OCI-LY1 (cell line): ENCODE results near the gene BCL2.

ENCODE experiments used
- EZH2 ChIP-seq: fragments of 200-600 bp; sonication (generic), shearing (Covaris generic); IDR thresholded peaks from 2 replicates; pipeline ENCODE4 v1.8.0; 2017; ENCODE audit warnings: borderline replicate concordance, mixed run types, mild to moderate bottlenecking, antibody characterized with exemption, low read length, moderate library complexity, mixed read lengths
- TF ChIP-seq, protein P1 (sequence below): fragments of 200-600 bp; sonication (generic), shearing (Covaris generic); IDR thresholded peaks from 2 replicates; pipeline ENCODE4 v1.5.1; 2017; ENCODE audit warnings: mild to moderate bottlenecking, antibody characterized with exemption, low read length, moderate library complexity, mixed read lengths

DNA sequence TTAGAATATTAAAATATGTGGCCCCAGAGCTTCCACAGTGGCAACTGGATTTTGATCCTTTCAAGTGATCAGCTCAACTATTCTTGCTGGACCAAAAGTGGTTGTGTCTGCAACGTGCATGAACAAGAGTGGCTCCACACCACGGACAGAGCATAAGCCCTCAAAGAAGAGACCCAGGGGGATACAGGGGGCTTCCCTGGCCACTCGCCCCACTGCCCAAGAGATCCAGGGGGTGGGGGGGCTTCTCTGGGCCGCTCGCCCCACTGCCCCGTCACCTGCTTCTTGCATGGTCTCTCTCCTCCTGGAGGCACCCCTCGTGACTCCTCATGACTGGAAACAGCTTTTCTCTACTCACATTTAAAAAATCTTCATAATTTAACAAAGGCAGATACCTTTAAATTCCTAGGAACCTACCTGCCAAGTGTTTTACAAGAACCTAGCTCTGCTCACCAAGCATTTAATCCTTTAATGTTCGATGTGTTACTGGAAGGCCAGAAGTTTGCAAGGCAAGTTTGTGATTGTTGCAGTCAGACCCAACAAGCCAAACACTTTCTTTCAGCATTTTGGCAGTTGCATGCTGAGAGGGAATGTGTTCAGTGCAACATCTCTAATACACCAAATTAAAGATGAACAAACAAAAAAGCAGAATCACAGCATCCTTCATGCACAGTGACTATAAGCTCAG, 174.3 kb downstream of the BCL2 start:
- TF ChIP-seq, protein P1, sequence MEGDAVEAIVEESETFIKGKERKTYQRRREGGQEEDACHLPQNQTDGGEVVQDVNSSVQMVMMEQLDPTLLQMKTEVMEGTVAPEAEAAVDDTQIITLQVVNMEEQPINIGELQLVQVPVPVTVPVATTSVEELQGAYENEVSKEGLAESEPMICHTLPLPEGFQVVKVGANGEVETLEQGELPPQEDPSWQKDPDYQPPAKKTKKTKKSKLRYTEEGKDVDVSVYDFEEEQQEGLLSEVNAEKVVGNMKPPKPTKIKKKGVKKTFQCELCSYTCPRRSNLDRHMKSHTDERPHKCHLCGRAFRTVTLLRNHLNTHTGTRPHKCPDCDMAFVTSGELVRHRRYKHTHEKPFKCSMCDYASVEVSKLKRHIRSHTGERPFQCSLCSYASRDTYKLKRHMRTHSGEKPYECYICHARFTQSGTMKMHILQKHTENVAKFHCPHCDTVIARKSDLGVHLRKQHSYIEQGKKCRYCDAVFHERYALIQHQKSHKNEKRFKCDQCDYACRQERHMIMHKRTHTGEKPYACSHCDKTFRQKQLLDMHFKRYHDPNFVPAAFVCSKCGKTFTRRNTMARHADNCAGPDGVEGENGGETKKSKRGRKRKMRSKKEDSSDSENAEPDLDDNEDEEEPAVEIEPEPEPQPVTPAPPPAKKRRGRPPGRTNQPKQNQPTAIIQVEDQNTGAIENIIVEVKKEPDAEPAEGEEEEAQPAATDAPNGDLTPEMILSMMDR = no peak
- TF ChIP-seq EZH2 = no peak
